H9 (cell line): ENCODE measurements around the gene ADIRF. TPM values are rescaled to one million over a fixed set of nuclear protein-coding genes. Genes with fewer than 3 reads are reported as not detected.

Experiments used
- DNase-seq: peaks from one replicate; pipeline ENCODE4 v3.0.0-alpha.2; 2017
- H2AFZ ChIP-seq: one replicate; pipeline ENCODE4 v1.6.1; 2013; ENCODE audit warnings: mild to moderate bottlenecking, low read length, control low read depth, moderate library complexity
- H2AK5ac ChIP-seq: 2 replicates; pipeline ENCODE4 v1.6.1; 2013; ENCODE audit warnings: low read length, control low read depth, mixed read lengths; ENCODE audit not compliant: insufficient read length
- H2BK120ac ChIP-seq: one replicate; pipeline ENCODE4 v1.6.1; 2013; ENCODE audit warnings: low read depth, mild to moderate bottlenecking, low read length, control low read depth, inconsistent platforms; ENCODE audit not compliant: poor library complexity, severe bottlenecking
- H2BK12ac ChIP-seq: 2 replicates; pipeline ENCODE4 v1.6.1; 2013; ENCODE audit warnings: low read length, control low read depth, mixed read lengths, low read depth; ENCODE audit not compliant: insufficient read length
- H2BK15ac ChIP-seq: 2 replicates; pipeline ENCODE4 v1.6.1; 2013; ENCODE audit warnings: low read depth, low read length, control low read depth
- H2BK20ac ChIP-seq: one replicate; pipeline ENCODE4 v1.6.1; 2013; ENCODE audit warnings: low read depth, mild to moderate bottlenecking, low read length, control low read depth, inconsistent platforms; ENCODE audit not compliant: poor library complexity, severe bottlenecking
- H2BK5ac ChIP-seq: 2 replicates; pipeline ENCODE4 v1.6.1; 2013; ENCODE audit warnings: low read length, control low read depth, mixed read lengths; ENCODE audit not compliant: insufficient read length
- H3K14ac ChIP-seq: 2 replicates; pipeline ENCODE4 v1.6.1; 2013; ENCODE audit warnings: low read length, control low read depth; ENCODE audit not compliant: insufficient read depth
- H3K18ac ChIP-seq: 2 replicates; pipeline ENCODE4 v1.6.1; 2013; ENCODE audit warnings: low read depth, mild to moderate bottlenecking, mixed read lengths, low read length, control low read depth; ENCODE audit not compliant: insufficient read length
- H3K23ac ChIP-seq: 2 replicates; pipeline ENCODE4 v1.6.1; 2013; ENCODE audit warnings: low read length, control low read depth, mixed read lengths, low read depth; ENCODE audit not compliant: insufficient read length
- H3K23me2 ChIP-seq: 2 replicates; pipeline ENCODE4 v1.6.1; 2013; ENCODE audit warnings: low read depth, mild to moderate bottlenecking, mixed read lengths, low read length, control low read depth; ENCODE audit not compliant: insufficient read length, poor library complexity, severe bottlenecking
- H3K27ac ChIP-seq: 2 replicates; pipeline ENCODE4 v1.5.1; 2013; ENCODE audit warnings: low read length, control low read depth, mixed read lengths, low read depth; ENCODE audit not compliant: insufficient read length
- H3K27me3 ChIP-seq: 2 replicates; pipeline ENCODE4 v1.6.1; 2013; ENCODE audit warnings: low read length, control low read depth, inconsistent platforms; ENCODE audit not compliant: insufficient read depth
- H3K4ac ChIP-seq: 2 replicates; pipeline ENCODE4 v1.6.1; 2013; ENCODE audit warnings: low read depth, mild to moderate bottlenecking, control low read depth, inconsistent platforms, low read length, moderate library complexity
- H3K4me1 ChIP-seq: 2 replicates; pipeline ENCODE4 v1.6.1; 2013; ENCODE audit warnings: low read length, control low read depth, inconsistent platforms; ENCODE audit not compliant: insufficient read depth
- H3K4me2 ChIP-seq: 2 replicates; pipeline ENCODE4 v1.6.1; 2013; ENCODE audit warnings: low read length, control low read depth, mixed read lengths; ENCODE audit not compliant: insufficient read length, insufficient read depth
- H3K56ac ChIP-seq: 2 replicates; pipeline ENCODE4 v1.6.1; 2013; ENCODE audit warnings: low read depth, mild to moderate bottlenecking, mixed read lengths, low read length, control low read depth; ENCODE audit not compliant: insufficient read length
- H3K79me1 ChIP-seq: 2 replicates; pipeline ENCODE4 v1.6.1; 2013; ENCODE audit warnings: low read depth, mild to moderate bottlenecking, moderate library complexity, low read length, control low read depth, inconsistent platforms; ENCODE audit not compliant: insufficient read depth, poor library complexity, severe bottlenecking
- H3K79me2 ChIP-seq: 2 replicates; pipeline ENCODE4 v1.6.1; 2013; ENCODE audit warnings: low read length, control low read depth, inconsistent platforms; ENCODE audit not compliant: insufficient read depth
- H3K9ac ChIP-seq: 2 replicates; pipeline ENCODE4 v1.6.1; 2013; ENCODE audit warnings: low read length, control low read depth, mixed read lengths; ENCODE audit not compliant: insufficient read length; ENCODE audit errors: extremely low read depth
- H3K9me3 ChIP-seq: one replicate; pipeline ENCODE4 v1.6.1; 2013; ENCODE audit warnings: low read depth, low read length, inconsistent platforms; ENCODE audit not compliant: control insufficient read depth
- H3T11ph ChIP-seq: one replicate; pipeline ENCODE4 v1.6.1; 2013; ENCODE audit warnings: mild to moderate bottlenecking, low read length, control low read depth, inconsistent platforms
- H4K20me1 ChIP-seq: one replicate; pipeline ENCODE4 v1.6.1; 2013; ENCODE audit not compliant: control insufficient read depth, insufficient read length, insufficient read depth
- H4K5ac ChIP-seq: 2 replicates; pipeline ENCODE4 v1.6.1; 2013; ENCODE audit warnings: low read depth, mild to moderate bottlenecking, mixed read lengths, low read length, control low read depth; ENCODE audit not compliant: insufficient read length
- H4K8ac ChIP-seq: replicated peaks from 2 replicates; pipeline ENCODE4 v1.6.1; 2013; ENCODE audit warnings: low read length, control low read depth, mixed read lengths, low read depth; ENCODE audit not compliant: insufficient read length
- H4K91ac ChIP-seq: 2 replicates; pipeline ENCODE4 v1.6.1; 2013; ENCODE audit warnings: low read depth, mild to moderate bottlenecking, moderate library complexity, mixed read lengths, low read length, control low read depth; ENCODE audit not compliant: insufficient read length
- H3K27ac Mint-ChIP-seq, 3 experiments: 2 replicates in 2 of 3; 3 replicates in 1 of 3; pipeline ENCODE4 v1.8.0; 2020 to 2021; ENCODE audit warnings: mixed read lengths in 3 of 3, mild to moderate bottlenecking in 1 of 3, moderate library complexity in 1 of 3
- H3K27me3 Mint-ChIP-seq: 2 replicates; pipeline ENCODE4 v1.8.0; 2021; ENCODE audit warnings: low read depth, mild to moderate bottlenecking, moderate library complexity, mixed read lengths
- H3K36me3 Mint-ChIP-seq, 3 experiments: 2 replicates in 2 of 3; 3 replicates in 1 of 3; pipeline ENCODE4 v1.8.0; 2020 to 2021; ENCODE audit warnings: low read depth in 3 of 3, mixed read lengths in 3 of 3; ENCODE audit not compliant: insufficient read depth in 1 of 3
- H3K4me1 Mint-ChIP-seq, 2 experiments: 2 replicates each; pipeline ENCODE4 v1.8.0; 2020; ENCODE audit warnings: mixed read lengths in 2 of 2
- H3K4me3 Mint-ChIP-seq, 2 experiments: 2 replicates in 1 of 2; 3 replicates in 1 of 2; pipeline ENCODE4 v1.8.0; 2020 to 2021; ENCODE audit warnings: mild to moderate bottlenecking in 2 of 2, mixed read lengths in 2 of 2, moderate library complexity in 1 of 2
- H3K9me3 Mint-ChIP-seq, 2 experiments: 2 replicates in 1 of 2; 3 replicates in 1 of 2; pipeline ENCODE4 v1.8.0; 2020; ENCODE audit warnings: mild to moderate bottlenecking in 2 of 2, mixed read lengths in 2 of 2, moderate library complexity in 1 of 2
- CTCF ChIP-seq: fragments of 200-600 bp; sonication (generic); conservative IDR thresholded peaks from 3 replicates; pipeline ENCODE4 v1.8.0; 2021; ENCODE audit warnings: antibody characterized with exemption, mild to moderate bottlenecking
- WGBS: extraction: QIAGEN DNeasy Blood & Tissue Kit; methylation state at CpG from one replicate; pipeline ENCODE4 v1.1.7; 2013; ENCODE audit warnings: missing lambda C conversion rate, low lambda C conversion rate, mixed read lengths; ENCODE audit not compliant: insufficient read length; ENCODE audit errors: extremely low coverage; 5-methylcytosine and 5-hydroxymethylcytosine counted together
- total RNA-seq: library from RNA; stranded (reverse); gene quantifications from 2 replicates; pipeline ENCODE4 v1.2.1, GENCODE V29; 2021

Gene ADIRF
- total RNA-seq, 1 experiment from 2014 or later: not detected

- Mint-ChIP-seq H3K27me3 (peaks cover 2% of the 10 kb centered on the region), H3K9me3 (no peaks in the 10 kb centered on the region; a peak in 1 of 5 replicates), H3K36me3 (peaks cover 0 to 7% (median 5%) of the 10 kb centered on the region in 3 experiments; a peak in 3 of 7 replicates), H3K4me3 (no peak overlapping the region), H3K27ac (peak overlapping the region in 1 of 3 experiments; percentile 4; a peak in 2 of 7 replicates), H3K4me1 (peaks cover 3 to 4% of the 10 kb centered on the region in 2 experiments)
- DNase-seq: no peak
- Histone ChIP-seq H2BK20ac (no peak overlapping the region), H3K79me1 (no peaks in the 10 kb centered on the region), H3K14ac (no peak overlapping the region), H3K27me3 (no peaks in the 10 kb centered on the region), H2AFZ (no peak overlapping the region), H4K5ac (no peak overlapping the region), H3K4me2 (no peak overlapping the region), H3K9ac (no peak overlapping the region), H4K20me1 (no peaks in the 10 kb centered on the region), H3K79me2 (no peaks in the 10 kb centered on the region), H4K91ac (no peak overlapping the region), H2BK5ac (no peak overlapping the region), H3K27ac (no peak overlapping the region), H3T11ph (no peak overlapping the region), H3K18ac (no peak overlapping the region), H3K4me1 (no peaks in the 10 kb centered on the region), H2AK5ac (no peak overlapping the region), H3K56ac (no peak overlapping the region), H2BK12ac (no peak overlapping the region), H3K23ac (no peak overlapping the region), H3K9me3 (no peaks in the 10 kb centered on the region), H2BK15ac (no peak overlapping the region), H3K23me2 (no peaks in the 10 kb centered on the region), H3K4ac (no peak overlapping the region), H4K8ac (no peak overlapping the region), H2BK120ac (no peak overlapping the region)
- no peak for TF ChIP-seq CTCF
- no CpG with 5 or more reads among the region's 6 CpGs for WGBS
Observed at GRCh38 chr10:86937502-86938154, 30.7 kb upstream of the ADIRF start.
